Left renal pelvis (tissue), 4 donors: ENCODE results near the gene SRMS. TPM values are rescaled to one million over a fixed set of nuclear protein-coding genes. Genes with fewer than 3 reads are reported as not detected.

Source experiments
- DNase-seq, 4 donors: peaks; one replicate each; pipeline ENCODE4 v3.0.0-alpha.2; 2013; ENCODE audit warnings: low read depth in 4 of 4, low spot score in 3 of 4
- polyA plus RNA-seq, 4 donors: library from polyadenylated mRNA; unstranded; fragments of 120-200 nt; gene quantifications; one replicate each; pipeline ENCODE4 v1.2.1, GENCODE V29; 2013; ENCODE audit not compliant: insufficient read length in 4 of 4

Gene SRMS, protein sequence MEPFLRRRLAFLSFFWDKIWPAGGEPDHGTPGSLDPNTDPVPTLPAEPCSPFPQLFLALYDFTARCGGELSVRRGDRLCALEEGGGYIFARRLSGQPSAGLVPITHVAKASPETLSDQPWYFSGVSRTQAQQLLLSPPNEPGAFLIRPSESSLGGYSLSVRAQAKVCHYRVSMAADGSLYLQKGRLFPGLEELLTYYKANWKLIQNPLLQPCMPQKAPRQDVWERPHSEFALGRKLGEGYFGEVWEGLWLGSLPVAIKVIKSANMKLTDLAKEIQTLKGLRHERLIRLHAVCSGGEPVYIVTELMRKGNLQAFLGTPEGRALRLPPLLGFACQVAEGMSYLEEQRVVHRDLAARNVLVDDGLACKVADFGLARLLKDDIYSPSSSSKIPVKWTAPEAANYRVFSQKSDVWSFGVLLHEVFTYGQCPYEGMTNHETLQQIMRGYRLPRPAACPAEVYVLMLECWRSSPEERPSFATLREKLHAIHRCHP
- under 1 TPM in 3 of 4 donors, not detected in 1; 0.14 to 0.26 (median 0.17) TPM for polyA plus RNA-seq

DNA sequence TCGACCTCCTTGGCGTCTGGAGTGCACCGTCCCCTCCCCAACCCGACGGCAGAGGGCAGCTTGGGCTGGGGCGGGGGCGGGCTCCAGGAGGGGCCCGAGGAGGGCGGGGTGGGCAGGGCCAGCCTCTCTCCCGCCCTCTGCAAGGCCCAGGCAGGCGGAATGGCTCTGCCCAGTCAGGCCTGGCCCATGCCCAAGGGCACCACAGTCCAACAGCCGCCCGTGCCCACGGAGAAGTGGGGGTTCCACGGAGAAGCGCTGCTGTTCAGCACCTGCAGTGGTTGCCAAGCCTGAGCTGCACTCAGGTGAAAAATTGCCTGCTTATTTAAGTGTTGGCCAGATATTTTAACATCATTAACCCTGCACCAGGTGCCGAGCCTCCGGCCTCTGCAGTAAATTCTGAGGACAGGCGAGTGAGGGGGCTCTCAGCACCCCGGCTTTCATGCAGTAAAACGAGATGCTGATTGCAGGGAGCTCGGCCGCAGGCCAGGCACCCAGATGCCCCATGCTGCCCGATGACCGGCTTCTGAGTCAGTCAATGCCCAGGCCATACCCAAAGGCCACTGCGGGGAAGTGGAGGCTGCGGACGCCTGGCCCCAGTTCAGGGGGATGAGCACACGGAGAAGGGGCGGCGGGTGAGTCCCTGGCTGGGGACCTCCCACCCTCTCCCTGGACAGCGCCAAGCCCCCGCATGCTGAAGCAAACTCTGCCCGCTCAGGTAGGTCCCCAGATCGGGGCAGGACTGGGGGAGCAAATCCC lies at the start of gene SRMS:
TSS of gene SRMS (minus strand) at position 25 of the 756 bp plus-strand sequence. CDS start 286 bp downstream, outside the sequence.
- DNase-seq = no peak

DNA sequence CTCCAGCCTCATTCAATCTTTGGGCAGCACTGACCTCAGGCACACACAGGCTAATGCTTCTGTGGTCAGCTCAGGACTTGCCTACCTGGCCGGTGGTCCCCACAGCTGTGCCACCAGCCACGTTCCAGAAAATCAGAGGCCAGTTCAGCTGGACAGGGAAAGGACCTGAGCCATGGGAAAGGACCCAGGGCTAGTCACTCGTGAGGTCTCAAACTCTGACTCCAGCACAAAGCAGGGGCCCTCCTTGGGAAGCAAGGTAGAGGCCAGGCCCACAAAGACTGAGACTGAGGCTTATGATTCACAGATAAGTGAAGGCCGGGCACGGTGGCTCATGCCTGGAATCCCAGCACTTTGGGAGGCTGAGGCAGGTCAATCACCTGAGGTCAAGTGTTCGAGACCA lies 48.9 kb upstream of the SRMS start:
- no peak for DNase-seq

DNA sequence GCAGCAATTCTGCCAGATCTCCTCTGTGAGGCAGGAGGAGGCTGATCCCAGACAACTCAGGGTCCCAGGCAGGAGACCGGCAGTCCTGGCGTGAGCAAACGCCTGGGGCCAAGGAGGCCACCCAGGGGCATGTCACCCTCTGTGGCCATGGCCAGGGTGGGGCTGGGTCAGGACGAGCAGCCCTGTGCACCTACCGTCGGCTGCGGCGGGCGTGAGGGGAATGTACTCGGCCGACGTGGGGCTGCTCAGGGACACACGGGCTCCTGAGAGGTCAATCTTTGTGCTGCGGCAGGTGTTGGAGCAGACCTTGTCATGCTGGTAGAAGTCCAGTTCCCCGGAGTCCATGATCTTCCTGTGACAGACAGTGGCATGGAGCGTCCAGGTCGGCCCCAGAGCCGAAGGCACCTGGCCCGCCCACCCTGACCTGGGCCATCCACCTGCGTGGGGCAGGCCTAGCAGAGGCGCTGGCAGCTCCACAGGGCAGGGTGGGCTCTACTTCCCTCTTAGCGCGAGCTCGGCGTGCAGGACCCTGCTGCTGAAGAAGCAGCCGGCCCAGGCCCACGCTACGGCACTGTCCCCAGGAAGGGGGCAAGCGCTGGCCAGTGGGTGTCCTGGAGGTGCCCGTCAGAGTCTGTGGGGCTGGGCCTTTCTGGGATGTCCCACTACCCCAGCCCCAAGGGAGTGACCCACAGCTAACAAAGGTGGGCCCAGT lies 48.0 kb upstream of the SRMS start:
- DNase-seq = no peak

GRCh38 chr20:63594043-63594561 lies 46.6 kb upstream of the SRMS start:
- DNase-seq = no peak

GRCh38 chr20:63592661-63593060 lies 45.1 kb upstream of the SRMS start:
- DNase-seq = no peak

- no peak for DNase-seq
Observed at GRCh38 chr20:63591786-63592355, 44.3 kb upstream of the SRMS start.

- no peak for DNase-seq
Observed at GRCh38 chr20:63591147-63591533, 43.6 kb upstream of the SRMS start.

GRCh38 chr20:63590218-63591146 lies 42.9 kb upstream of the SRMS start:
- DNase-seq = no peak

DNA sequence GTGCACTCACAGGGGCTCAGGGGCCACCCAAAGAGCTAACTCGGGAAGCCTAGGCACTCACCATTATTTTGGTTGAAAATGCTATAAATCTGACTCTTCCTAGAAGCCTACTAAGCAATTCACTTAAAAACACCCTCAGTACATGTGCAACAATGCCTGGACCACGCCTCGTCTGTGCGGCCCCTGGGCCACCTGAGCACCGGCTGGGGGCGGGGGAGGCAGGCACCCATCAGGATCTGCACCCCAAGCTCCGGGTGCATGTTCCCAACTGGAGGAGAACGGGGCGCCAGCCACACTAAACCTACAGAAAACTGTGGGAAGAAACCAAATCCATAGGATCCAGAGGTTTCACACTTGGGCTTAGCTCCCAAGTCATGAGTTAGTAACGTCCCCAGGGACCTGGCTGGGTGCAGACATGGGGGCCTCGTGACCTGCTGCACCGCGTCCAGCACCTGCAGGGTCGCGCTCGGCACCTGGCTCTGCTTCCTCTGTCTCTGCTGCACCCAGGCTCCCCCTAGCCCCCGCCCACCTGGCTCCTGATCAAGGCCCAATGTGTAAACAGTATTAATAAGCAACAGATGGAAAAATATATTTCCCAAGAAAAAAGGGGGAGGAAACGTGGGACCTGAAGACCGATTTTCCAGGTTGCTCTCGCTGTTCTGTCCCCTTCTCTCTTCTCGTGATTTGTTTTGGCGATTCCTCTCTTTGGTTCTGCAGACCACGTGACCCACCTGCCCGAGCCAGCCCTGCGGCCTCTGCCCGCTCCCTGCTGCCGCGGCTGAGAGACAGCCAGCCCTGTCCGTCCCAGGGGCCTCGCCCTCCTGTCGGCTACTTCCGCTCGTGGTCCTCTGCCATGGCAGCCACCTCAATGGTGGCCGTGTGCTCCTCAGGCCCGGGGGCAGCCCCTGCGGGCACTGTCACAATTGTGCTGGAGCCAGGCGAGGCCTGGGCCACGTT lies 42.0 kb upstream of the SRMS start:
- no peak for DNase-seq

DNA sequence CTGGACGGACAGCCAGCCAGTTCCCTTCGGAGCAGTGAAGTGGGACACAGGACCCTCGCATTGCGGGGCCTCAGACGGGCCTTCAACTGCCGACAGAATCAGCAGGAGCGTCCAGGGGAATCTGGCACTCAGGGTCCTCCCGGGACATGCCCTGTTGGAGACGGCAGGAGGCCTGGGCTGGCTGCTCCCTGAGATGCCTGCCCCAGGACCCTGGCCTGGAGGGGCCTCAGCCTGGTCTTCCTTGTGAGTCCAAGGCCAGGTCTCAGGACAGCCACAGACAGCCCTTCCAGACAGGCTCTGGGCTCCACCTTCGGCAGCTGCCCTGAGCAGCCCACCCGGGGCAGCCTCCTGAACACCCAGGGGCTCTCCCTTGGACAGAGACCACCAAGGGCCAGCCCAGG lies 41.1 kb upstream of the SRMS start:
- DNase-seq = no peak

DNA sequence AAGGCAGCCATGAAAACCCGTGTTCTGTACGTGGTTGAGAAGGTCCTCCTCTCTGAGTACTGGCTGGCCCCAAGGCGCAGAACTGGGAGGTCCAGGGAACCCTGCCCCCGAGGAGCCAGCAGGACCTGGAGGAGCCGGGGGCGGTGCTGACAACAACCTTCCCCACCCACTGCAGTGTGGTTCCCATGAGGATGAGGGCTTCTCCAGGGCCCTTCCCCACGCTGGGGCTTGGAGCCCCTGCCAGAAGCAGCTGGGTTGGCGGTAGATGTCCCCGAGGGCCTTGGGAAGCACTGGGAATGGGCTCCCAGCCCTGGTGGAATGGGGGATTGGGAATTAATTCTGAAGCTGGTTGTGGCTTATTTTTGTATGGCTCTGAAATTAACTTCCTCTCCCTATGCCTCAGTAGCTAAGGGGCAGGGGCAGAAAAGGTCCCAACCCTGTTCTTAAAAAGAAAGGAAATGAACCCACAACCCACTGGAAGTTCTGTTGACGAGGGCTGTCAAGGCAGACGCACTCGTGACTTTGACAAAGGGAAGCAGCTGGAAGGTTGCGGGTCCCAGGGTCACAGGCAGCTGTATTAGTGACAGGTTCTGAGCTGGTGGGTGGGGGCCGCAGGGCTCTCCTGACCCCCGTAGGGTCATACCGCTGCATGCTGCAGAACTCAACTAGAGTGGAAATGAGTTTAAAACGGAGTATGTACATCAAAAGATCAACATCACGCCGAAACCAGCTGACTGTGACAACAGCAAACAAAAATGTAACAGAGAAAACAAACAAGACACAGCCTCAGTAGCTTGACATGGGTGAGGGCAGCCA lies 40.4 kb upstream of the SRMS start:
- no peak for DNase-seq

DNA sequence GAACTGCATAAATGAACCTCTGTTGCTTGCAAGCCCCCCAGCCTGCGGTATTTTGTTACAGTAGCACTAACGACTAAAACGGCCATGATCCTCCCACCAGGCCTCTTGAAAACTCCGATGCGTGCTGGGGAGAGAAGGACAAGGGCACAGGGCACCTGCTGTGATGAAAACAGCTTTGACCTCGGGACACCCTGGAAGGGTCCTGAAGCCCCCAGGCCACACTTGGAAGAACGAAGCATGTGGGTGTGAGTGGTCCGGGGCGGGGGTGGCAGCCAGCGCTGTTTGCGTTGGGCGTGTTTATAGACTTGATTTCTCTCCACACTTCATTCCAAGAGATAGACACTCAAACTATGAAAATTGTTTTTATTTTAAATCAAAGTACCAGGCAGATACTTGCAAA lies 39.7 kb upstream of the SRMS start:
- DNase-seq = no peak

DNA sequence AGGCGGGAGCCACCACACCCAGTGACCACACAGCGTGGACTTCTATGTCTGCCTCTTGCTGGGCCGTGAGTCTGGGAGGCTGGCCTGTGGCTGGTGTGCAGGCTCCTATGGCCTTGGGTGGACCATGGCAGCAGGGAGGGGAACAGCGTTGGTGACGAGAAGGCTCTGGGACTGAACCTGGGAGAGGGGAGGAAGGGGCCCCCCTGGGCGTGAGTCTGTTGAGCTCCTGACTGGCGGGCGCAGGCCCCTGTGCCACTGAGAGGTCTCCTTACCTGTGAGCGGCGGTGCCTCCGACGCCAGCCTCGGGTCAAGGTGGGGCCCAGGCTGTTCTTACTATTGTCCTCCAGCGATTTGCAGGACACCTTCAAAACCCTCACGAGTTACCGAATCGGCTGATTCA lies 39.2 kb upstream of the SRMS start:
- no peak for DNase-seq

GRCh38 chr20:63585616-63586565 lies 38.3 kb upstream of the SRMS start:
- no peak for DNase-seq

GRCh38 chr20:63582382-63583063 lies 35.0 kb upstream of the SRMS start:
- DNase-seq = no peak
